Activated gamma-delta T cell treated with anti-CD3 and anti-CD28 coated beads, Interleukin-2, amount 50 U/mL, for 16 hours (primary cell): ENCODE data around the gene ACR.
"Not testable (repeated sequence)": the region's sequence is repeated elsewhere in the genome, so short reads cannot be mapped to it uniquely, and the experiment has no call there.

Source experiments
- DNase-seq: peaks from one replicate; pipeline ENCODE4 v3.0.0-alpha.2; 2020; ENCODE audit warnings: low read depth

ACR gene

GRCh38 chr22:50732681-50733080 lies 5.3 kb upstream of the ACR start:
- no peak for DNase-seq

DNA sequence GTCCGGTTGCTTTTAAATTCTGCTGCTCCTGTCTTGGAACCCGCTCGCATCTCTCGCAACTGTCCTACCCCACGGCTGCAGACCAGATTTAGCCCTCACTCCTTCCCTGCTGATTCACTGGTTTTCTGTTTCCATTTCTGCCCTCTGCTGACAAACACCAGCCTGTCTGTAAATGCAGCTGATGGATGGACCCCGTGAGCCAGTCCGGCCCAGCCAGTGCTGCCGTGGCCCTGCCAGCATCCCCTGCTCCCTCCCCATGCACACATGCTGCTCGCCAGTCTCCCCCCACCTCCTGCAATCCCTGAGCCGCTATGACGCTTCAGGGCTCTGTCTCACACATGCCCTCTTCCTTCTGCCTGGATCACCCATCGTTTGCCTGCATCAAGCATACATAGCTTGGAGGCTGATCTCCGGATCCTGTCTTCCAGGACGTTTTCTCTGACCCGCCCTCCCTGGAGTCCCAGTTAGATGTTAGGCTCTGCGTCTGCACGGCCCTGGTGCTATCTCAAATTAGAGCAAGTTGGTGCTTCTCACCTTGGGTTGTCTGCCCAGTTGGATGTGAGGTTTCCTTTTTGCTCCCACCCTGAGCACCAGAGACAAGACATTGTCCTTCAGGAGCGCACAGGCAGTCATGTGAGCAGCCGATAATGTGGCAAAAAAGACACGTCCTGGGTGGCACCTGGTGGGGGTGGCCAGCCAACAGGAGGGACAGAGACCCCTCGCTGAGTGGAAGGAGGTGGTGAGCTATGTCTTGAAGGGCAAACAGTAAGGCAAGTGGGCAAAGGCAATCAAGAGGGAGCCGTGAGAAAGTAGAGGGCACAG lies 4.3 kb upstream of the ACR start:
- DNase-seq, result no peak

- no peak for DNase-seq
Observed at GRCh38 chr22:50734343-50734771, 3.6 kb upstream of the ACR start.

DNA sequence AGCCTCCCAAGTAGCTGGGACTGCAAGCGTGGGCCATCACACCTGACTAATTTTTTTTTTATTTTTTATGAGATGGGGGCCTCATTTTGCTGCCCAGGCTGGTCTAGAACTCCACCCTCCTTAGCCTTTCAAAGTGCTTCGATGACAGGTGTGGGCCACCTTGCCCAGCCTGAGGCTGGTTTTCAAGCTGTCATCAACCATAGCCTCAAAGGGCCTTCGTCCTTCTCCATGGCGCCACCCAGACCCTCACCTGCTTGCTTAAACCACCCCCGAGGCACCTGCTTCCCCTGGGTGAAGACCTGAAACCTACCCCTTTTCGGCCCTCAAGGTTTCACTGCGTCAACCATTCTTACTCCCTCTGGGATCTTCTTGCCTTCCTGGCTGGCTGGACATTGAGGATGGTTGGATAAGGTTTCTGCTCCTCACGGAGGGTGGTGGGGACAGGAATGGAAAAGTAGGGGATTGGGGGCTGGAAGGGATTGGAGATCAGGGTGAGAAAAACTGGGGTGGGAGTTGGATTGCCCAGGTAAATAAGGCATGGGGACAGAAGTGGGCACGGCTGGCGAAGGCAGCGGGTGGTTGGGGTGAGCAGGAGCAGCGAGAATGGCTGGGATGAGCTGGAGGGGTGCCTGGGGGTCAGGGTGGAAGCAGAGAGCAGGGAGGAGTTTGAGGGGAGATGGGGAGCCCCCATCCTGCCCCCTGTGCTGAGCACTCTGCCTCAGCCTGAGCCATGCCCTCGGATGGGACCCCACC lies 2.8 kb upstream of the ACR start:
- DNase-seq, result no peak

GRCh38 chr22:50735739-50736030 lies 2.3 kb upstream of the ACR start:
- no peak for DNase-seq

- no peak for DNase-seq
Observed at GRCh38 chr22:50738649-50739227, 734 bp downstream of the ACR start.

DNA sequence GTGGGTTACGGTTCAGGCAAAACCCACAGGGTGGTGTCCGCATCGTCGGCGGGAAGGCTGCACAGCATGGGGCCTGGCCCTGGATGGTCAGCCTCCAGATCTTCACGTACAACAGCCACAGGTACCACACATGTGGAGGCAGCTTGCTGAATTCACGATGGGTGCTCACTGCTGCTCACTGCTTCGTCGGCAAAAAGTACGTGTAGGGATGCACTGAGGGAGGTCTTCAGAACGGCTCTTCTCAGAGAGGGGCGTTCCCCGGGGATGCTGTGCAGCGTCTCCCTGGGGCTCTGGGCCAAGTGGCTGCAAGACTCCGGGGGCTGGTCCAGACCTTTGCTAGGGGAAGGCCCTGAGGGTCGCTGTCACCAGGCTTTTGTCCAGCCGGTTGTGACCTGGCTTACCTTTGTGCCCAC lies 1.3 kb downstream of the ACR start:
- no peak for DNase-seq

DNA sequence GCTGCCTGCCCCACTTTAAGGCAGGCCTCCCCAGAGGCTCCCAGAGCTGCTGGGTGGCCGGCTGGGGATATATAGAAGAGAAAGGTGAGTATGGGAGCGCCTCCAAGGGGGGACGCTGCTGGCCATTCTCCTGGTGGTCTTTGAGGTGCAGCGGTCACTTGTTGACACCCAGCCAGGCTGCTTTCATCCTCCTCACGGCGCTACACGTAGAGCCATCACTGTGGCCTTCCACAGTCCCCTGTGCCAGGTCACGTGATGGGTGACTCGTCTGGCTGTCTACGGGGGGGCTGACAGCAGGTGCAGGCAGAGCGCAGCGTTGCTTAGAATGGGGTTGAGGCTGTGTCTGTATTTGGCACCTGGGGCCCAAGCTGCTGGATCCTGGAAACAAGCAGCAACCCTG lies 1.9 kb downstream of the ACR start:
- DNase-seq, result no peak

- DNase-seq, result not testable (repeated sequence)
Observed at GRCh38 chr22:50740714-50741113, 2.7 kb downstream of the ACR start.

DNA sequence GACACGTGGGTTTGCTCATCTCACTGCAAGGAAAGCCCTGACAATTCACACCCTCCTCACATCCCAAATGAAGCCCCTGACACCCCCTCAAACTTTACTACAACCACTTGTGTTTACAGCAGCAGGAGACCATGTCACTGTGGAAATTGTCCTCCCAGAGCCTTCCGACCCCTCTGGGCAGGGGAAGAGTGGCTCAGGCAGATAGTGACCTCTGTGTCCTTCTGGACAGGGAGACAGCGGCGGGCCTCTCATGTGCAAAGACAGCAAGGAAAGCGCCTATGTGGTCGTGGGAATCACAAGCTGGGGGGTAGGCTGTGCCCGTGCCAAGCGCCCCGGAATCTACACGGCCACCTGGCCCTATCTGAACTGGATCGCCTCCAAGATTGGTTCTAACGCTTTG lies 6.4 kb downstream of the ACR start:
- DNase-seq, result not testable (repeated sequence)

GRCh38 chr22:50747521-50747920 lies 9.5 kb downstream of the ACR start:
- DNase-seq, result not testable (repeated sequence)

DNA sequence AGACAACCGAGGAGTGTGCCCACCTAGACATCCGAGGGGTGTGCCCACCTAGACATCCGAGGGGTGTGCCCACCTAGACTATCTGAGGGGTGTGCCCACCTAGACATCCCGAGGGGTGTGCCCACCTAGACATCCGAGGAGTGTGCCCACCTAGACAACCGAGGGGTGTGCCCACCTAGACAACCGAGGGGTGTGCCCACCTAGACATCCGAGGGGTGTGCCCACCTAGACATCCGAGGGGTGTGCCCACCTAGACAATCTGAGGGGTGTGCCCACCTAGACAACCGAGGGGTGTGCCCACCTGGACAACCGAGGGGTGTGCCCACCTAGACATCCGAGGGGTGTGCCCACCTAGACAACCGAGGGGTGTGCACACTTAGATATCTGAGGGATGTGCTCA lies 10.6 kb downstream of the ACR start:
- not testable (repeated sequence) for DNase-seq

- DNase-seq, result not testable (repeated sequence)
Observed at GRCh38 chr22:50749302-50750074, 11.5 kb downstream of the ACR start.

- DNase-seq, result not testable (repeated sequence)
Observed at GRCh38 chr22:50755251-50755650, 17.2 kb downstream of the ACR start.

- DNase-seq, result not testable (repeated sequence)
Observed at GRCh38 chr22:50756406-50756805, 18.4 kb downstream of the ACR start.

GRCh38 chr22:50756949-50757491 lies 19.0 kb downstream of the ACR start:
- peak; percentile 41 for DNase-seq

- DNase-seq, result not testable (repeated sequence)
Observed at GRCh38 chr22:50759597-50760341, 21.8 kb downstream of the ACR start.

DNA sequence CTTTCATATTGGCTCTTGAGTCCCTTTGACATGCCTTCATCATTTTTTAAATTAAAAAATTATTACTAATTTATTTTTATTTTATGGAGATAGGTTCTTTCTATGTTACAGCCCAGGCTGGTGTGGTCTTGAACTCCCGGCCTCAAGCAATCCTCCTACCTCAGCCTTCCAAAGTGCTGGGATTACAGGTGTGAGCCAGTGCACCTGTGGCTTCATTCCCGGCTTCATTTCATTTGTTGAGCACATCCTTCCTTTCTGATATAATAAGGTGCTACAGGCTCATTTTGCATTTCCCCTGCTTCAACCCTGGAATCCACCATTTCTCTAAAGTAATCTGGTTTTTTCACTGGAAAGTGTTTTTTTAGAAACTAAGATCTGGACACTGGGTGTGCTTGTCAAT lies 23.8 kb downstream of the ACR start:
- DNase-seq, result not testable (repeated sequence)

GRCh38 chr22:50764288-50764687 lies 26.3 kb downstream of the ACR start:
- not testable (repeated sequence) for DNase-seq

DNA sequence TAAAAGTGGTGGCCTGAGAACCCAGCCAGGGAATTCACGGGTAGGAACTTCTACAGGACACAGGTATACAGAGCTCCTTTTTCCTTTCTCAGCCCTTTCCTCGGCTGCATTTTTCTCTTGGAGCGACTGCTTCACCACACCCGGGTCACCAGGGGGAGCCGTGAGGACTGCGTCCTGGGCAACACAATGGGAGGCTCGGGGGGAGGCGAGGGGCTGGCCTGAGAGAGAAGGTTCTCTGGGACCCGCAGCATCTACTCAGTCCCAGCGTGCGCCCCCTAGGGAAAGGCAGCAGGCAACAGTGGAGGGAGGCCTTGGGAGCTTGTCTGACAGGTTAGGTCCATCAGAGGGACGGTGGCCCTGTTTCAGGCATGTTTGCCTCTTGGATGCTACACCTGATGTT lies 37.1 kb downstream of the ACR start:
- DNase-seq, result not testable (repeated sequence)

GRCh38 chr22:50777631-50778030 lies 39.6 kb downstream of the ACR start:
- DNase-seq, result not testable (repeated sequence)
